Activated T-helper 1 cell treated with anti-CD3 and anti-CD28 coated beads, Interleukin-12 subunit alpha, Interleukin-12 subunit beta, Interleukin-2, Interleukin-4 antibody, amounts not matched to agents 30 ng/mL and 10 ng/mL and 1 ng/mL, durations not matched to agents 14 hours and 24 hours and 36 hours (primary cell): Measurements from ENCODE around the gene NAT10. TPM values are rescaled to one million over a fixed set of nuclear protein-coding genes. Genes with fewer than 3 reads are reported as not detected.
A peak's percentile ranks its signal among the peaks of the same experiment; 100 is the strongest.
"Not testable (repeated sequence)": the region's sequence is repeated elsewhere in the genome, so short reads cannot be mapped to it uniquely, and the experiment has no call there.

Source experiments
- DNase-seq: peaks from one replicate; pipeline ENCODE4 v3.0.0; 2021; ENCODE audit warnings: low spot score
- H3K27ac Mint-ChIP-seq: one replicate; pipeline ENCODE4 v1.8.0; 2021; ENCODE audit warnings: mild to moderate bottlenecking, mixed read lengths
- H3K27me3 Mint-ChIP-seq: one replicate; pipeline ENCODE4 v1.8.0; 2022; ENCODE audit warnings: mild to moderate bottlenecking, moderate library complexity, mixed read lengths; ENCODE audit not compliant: insufficient read depth
- H3K36me3 Mint-ChIP-seq: one replicate; pipeline ENCODE4 v1.8.0; 2021; ENCODE audit warnings: low read depth, mixed read lengths
- H3K4me1 Mint-ChIP-seq: one replicate; pipeline ENCODE4 v1.8.0; 2021; ENCODE audit warnings: low read depth, mixed read lengths
- H3K4me3 Mint-ChIP-seq: one replicate; pipeline ENCODE4 v1.8.0; 2021; ENCODE audit warnings: mild to moderate bottlenecking, moderate library complexity, mixed read lengths
- H3K9me3 Mint-ChIP-seq: one replicate; pipeline ENCODE4 v1.8.0; 2021; ENCODE audit warnings: mixed read lengths
- intact Hi-C: fragments of 100-400 bp; cut with micrococcal nuclease; formaldehyde crosslinking; loops from one replicate; pipeline ENCODE4 v1.15.1; 2024
- total RNA-seq: library from RNA; stranded (reverse); gene quantifications from 2 replicates; pipeline ENCODE4 v1.2.3, GENCODE V29; 2022

Gene NAT10
- total RNA-seq, 1 donor from 2014 or later: 158 TPM

GRCh38 chr11:34168642-34169420, 63.4 kb downstream of the NAT10 start:
- Mint-ChIP-seq H3K27ac (no peak overlapping the region), H3K27me3 (peaks cover 2% of the 10 kb centered on the region), H3K36me3 (no peaks in the 10 kb centered on the region), H3K4me1 (no peaks in the 10 kb centered on the region), H3K4me3 (no peak overlapping the region), H3K9me3 (no peaks in the 10 kb centered on the region)
- intact Hi-C loops: no loop called here
- no peak for DNase-seq

DNA sequence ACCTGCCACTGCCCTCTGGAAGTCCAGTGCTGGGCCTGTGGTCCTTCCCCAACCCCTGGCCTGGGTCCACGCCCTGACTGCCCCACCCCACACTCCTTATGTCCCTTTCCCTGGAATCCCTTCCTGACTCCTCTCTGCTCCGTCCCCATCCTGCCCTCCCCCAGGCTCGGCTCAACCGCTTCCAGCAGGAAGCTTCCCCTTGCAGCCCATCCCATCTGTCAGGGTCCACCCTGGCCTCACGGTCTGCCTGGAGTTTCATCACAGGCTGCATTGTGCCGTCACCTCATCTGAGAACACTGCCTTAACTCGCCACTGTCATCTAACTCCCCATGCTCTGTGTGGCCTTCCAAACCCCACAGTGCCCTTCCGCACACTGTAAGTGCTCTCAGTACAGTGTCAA, 64.3 kb downstream of the NAT10 start:
- no peaks in the 10 kb centered on the region for H3K36me3 Mint-ChIP-seq
- intact Hi-C loops: no loop called here
- peaks cover 2% of the 10 kb centered on the region for H3K27me3 Mint-ChIP-seq
- H3K4me1 Mint-ChIP-seq: peaks cover 1% of the 10 kb centered on the region
- no peaks in the 10 kb centered on the region for H3K9me3 Mint-ChIP-seq
- no peak overlapping the region for H3K27ac Mint-ChIP-seq
- no peak overlapping the region for H3K4me3 Mint-ChIP-seq
- DNase-seq: no peak

DNA sequence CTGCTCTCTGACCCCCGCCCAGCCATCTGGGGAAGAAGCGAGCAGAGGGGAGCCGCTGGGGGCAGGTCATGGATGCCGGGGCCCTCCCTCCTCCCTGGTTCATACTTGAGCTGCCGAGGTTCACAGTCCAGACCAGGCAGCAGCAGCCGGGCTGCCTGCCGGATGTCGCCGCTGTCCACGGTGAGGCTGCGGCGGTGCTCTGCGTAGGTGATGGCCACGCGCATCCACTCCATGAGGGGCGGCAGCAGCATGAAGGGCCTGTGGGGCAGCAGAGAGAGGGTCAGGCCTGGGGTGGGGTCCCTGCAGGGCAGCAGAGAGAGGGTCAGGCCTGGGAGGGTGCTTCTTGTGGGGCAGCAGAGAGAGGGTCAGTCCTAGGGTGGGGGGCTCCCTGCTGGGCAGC, 67.6 kb downstream of the NAT10 start:
- DNase-seq: no peak
- H3K9me3 Mint-ChIP-seq: no peaks in the 10 kb centered on the region

DNA sequence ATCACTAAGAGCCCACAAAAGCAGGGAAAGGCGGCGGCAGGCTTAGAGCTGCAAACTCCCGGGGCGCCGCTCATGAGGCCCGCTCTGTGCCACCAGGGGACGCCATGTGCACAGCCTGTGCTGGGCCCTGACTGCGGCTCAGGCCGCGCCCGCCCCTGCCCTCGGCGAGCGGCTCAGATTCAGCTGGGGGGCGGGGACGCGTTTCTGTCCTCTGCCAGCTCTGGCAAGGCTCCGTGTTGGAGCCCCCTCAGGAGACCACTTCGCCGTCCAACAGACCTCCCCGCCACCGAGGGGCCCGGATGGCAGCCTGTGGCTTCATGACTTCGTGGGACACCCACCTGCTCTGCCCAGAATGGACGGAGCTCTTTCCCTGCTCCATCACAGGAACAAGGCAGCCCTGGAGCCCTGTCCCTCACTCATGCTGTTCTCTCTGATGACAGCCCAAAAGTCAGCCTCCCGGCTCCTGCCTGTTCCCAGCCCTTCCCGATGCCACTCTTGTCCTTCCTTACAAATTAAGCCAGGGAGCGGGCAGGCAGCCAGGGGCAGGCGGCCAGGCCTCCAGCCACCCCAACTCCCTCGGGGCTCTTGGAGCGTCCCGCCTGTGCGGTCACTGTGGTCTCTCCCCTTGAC, 69.1 kb downstream of the NAT10 start:
- Mint-ChIP-seq H3K27ac (no peak overlapping the region), H3K4me3 (peak overlapping the region; percentile 73), H3K4me1 (peaks cover 22% of the 10 kb centered on the region), H3K36me3 (peaks cover 2% of the 10 kb centered on the region), H3K27me3 (peaks cover 2% of the 10 kb centered on the region), H3K9me3 (no peaks in the 10 kb centered on the region)
- DNase-seq: peak; percentile 71
- intact Hi-C loops: loop anchor here (1.0 to 2.0 kb wide), 8 partner anchors 40 to 318 kb away; partner anchors contain the start of gene CAT

More for the DNA sequence above, 67.6 kb downstream of the NAT10 start:
- intact Hi-C loops: no loop called here
- Mint-ChIP-seq H3K36me3 (peaks cover 2% of the 10 kb centered on the region), H3K27me3 (peaks cover 2% of the 10 kb centered on the region), H3K4me3 (no peak overlapping the region), H3K4me1 (peaks cover 20% of the 10 kb centered on the region), H3K27ac (no peak overlapping the region)

- intact Hi-C loops: loop anchor here (2.0 kb wide), 3 partner anchors 39 to 317 kb away; partner anchors contain the start of gene CAT
- no peaks in the 10 kb centered on the region for H3K9me3 Mint-ChIP-seq
Measured at GRCh38 chr11:34175284-34176019, 70.0 kb downstream of the NAT10 start.

GRCh38 chr11:34176751-34177209, 71.4 kb downstream of the NAT10 start:
- Mint-ChIP-seq H3K9me3 (no peaks in the 10 kb centered on the region), H3K27ac (no peak overlapping the region), H3K27me3 (peaks cover 2% of the 10 kb centered on the region), H3K36me3 (peaks cover 2% of the 10 kb centered on the region), H3K4me1 (peaks cover 44% of the 10 kb centered on the region), H3K4me3 (no peak overlapping the region)
- intact Hi-C loops: no loop called here
- no peak for DNase-seq

More at GRCh38 chr11:34175284-34176019, 70.0 kb downstream of the NAT10 start:
- DNase-seq: no peak
- peaks cover 32% of the 10 kb centered on the region for H3K4me1 Mint-ChIP-seq
- no peak overlapping the region for H3K4me3 Mint-ChIP-seq
- H3K36me3 Mint-ChIP-seq: peaks cover 2% of the 10 kb centered on the region
- no peak overlapping the region for H3K27ac Mint-ChIP-seq
- peaks cover 2% of the 10 kb centered on the region for H3K27me3 Mint-ChIP-seq

- no peak overlapping the region for H3K4me3 Mint-ChIP-seq
- H3K36me3 Mint-ChIP-seq: peaks cover 2% of the 10 kb centered on the region
- no peaks in the 10 kb centered on the region for H3K27me3 Mint-ChIP-seq
- no peak for DNase-seq
- intact Hi-C loops: no loop called here
- H3K4me1 Mint-ChIP-seq: peaks cover 49% of the 10 kb centered on the region
- no peaks in the 10 kb centered on the region for H3K9me3 Mint-ChIP-seq
- H3K27ac Mint-ChIP-seq: no peak overlapping the region
Measured at GRCh38 chr11:34178209-34178821, 72.9 kb downstream of the NAT10 start.

- Mint-ChIP-seq H3K9me3 (no peaks in the 10 kb centered on the region), H3K36me3 (peaks cover 2% of the 10 kb centered on the region), H3K4me1 (peaks cover 49% of the 10 kb centered on the region), H3K27ac (no peak overlapping the region), H3K4me3 (no peak overlapping the region), H3K27me3 (no peaks in the 10 kb centered on the region)
- DNase-seq: no peak
- intact Hi-C loops: no loop called here
Measured at GRCh38 chr11:34179026-34179675, 73.7 kb downstream of the NAT10 start.

GRCh38 chr11:34180040-34180813, 74.8 kb downstream of the NAT10 start:
- no peak for DNase-seq
- Mint-ChIP-seq H3K4me1 (peaks cover 42% of the 10 kb centered on the region), H3K27ac (peak overlapping the region; percentile 58), H3K36me3 (peaks cover 2% of the 10 kb centered on the region), H3K9me3 (no peaks in the 10 kb centered on the region), H3K27me3 (no peaks in the 10 kb centered on the region), H3K4me3 (no peak overlapping the region)
- intact Hi-C loops: loop anchor here (1.0 kb wide), 1 partner anchor 54 kb away; no protein-coding TSS in a partner anchor

DNA sequence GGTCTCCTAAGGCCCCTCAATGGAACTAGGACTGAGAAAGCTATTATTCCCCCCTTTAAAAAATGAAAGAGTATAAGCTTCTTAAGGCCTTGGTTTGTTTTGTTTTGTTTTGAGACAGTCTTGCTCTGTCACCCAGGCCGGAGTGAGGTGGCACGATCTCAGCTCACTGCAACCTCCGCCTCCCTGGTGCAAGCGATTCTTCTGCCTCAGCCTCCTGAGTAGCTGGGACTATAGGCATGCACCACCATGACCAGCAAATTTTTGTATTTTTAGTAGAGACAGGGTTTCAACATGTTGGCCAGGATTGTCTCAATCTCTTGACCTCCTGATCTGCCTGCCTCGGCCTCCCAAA, 75.4 kb downstream of the NAT10 start:
- H3K27me3 Mint-ChIP-seq, DNase-seq, H3K4me3 Mint-ChIP-seq, H3K9me3 Mint-ChIP-seq, H3K36me3 Mint-ChIP-seq: not testable (repeated sequence)
- intact Hi-C loops: loop anchor here (1.0 kb wide), 1 partner anchor 54 kb away; no protein-coding TSS in a partner anchor
- Mint-ChIP-seq H3K4me1 (peaks cover 37% of the 10 kb centered on the region), H3K27ac (peak overlapping the region; percentile 58)

DNA sequence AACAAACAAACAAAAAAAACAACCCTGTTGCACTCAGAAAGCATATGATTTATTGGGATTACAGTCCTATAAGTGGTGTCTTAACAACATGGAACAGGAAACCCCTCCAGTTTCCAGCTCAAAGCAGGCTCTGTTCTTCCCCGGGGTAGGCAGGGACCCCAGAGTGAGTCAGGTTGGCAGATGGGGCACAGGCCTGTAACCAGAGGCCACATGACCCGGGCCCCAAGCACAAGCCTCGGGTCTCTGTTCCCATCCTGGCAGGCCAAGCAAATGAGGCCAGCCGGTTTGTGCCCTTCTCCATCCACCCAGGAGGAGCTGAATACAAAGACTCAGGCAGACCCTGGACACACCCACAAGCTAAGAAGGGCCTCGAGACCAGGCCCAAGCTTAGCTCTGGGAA, 75.8 kb downstream of the NAT10 start:
- Mint-ChIP-seq H3K4me1 (peaks cover 35% of the 10 kb centered on the region), H3K27me3 (no peaks in the 10 kb centered on the region), H3K9me3 (no peaks in the 10 kb centered on the region), H3K4me3 (no peak overlapping the region), H3K36me3 (peaks cover 1% of the 10 kb centered on the region), H3K27ac (no peak overlapping the region)
- intact Hi-C loops: no loop called here
- DNase-seq: no peak
